ENCODE measurements around the gene SMG7.

DNA sequence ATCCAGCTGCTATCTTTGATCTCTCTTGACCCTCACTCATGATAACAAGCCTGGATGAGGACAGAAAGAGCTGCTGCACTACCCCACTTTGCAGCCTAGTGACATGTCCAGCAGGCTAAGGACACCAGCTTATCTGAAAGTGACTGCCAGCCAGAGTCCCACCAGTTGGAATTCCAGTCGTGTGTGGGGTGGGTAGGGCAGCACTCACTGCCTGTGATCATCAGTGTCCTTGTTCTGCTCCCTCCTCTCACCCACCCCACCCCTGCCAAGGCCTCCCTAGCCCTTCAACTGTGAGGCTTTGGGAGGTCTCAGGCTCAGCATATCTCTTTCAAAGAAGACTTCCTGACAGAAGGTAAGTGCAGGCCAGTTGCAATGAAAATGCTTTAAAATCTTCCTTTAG, 38.6 kb upstream of the SMG7 start:
- TF ChIP-seq TARDBP (IDR thresholded peaks at IDR 0.05; ENCODE audit: borderline replicate concordance) (no peak), TAF1 (IDR thresholded peaks at IDR 0.05; ENCODE audit: borderline replicate concordance, low read depth, low read length) (no peak), SMAD1 (IDR thresholded peaks at IDR 0.05; ENCODE audit: low read depth, partially characterized antibody) (no peak), YY1 (IDR thresholded peaks at IDR 0.05; ENCODE audit: low read depth, low read length) (no peak), POLR2AphosphoS5 (IDR thresholded peaks at IDR 0.05; ENCODE audit: low read length) (no peak), ZNF274 (IDR thresholded peaks at IDR 0.05; ENCODE audit: insufficient read depth, insufficient read length) (no peak), CREB1 (IDR thresholded peaks at IDR 0.05; ENCODE audit: low read depth) (no peak), SMC3 (IDR thresholded peaks at IDR 0.05; ENCODE audit: borderline replicate concordance, low read length) (no peak), MTA3 (IDR thresholded peaks at IDR 0.05; ENCODE audit: borderline replicate concordance, low read length) (no peak), KDM1A (IDR thresholded peaks at IDR 0.05; ENCODE audit: borderline replicate concordance) (no peak), RELA (IDR thresholded peaks at IDR 0.05; ENCODE audit: borderline replicate concordance, partially characterized antibody) (no peak)
- TF ChIP-seq, protein P1, sequence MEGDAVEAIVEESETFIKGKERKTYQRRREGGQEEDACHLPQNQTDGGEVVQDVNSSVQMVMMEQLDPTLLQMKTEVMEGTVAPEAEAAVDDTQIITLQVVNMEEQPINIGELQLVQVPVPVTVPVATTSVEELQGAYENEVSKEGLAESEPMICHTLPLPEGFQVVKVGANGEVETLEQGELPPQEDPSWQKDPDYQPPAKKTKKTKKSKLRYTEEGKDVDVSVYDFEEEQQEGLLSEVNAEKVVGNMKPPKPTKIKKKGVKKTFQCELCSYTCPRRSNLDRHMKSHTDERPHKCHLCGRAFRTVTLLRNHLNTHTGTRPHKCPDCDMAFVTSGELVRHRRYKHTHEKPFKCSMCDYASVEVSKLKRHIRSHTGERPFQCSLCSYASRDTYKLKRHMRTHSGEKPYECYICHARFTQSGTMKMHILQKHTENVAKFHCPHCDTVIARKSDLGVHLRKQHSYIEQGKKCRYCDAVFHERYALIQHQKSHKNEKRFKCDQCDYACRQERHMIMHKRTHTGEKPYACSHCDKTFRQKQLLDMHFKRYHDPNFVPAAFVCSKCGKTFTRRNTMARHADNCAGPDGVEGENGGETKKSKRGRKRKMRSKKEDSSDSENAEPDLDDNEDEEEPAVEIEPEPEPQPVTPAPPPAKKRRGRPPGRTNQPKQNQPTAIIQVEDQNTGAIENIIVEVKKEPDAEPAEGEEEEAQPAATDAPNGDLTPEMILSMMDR (IDR thresholded peaks at IDR 0.05 in 2 of 3, conservative IDR thresholded peaks at IDR 0.05 in 1 of 3; ENCODE audit: control insufficient read depth in 2 of 3, extremely low read depth in 1 of 3, insufficient read depth in 1 of 3, low read depth in 3 of 3, low read length in 3 of 3), result no peak
- TF ChIP-seq, protein P2, sequence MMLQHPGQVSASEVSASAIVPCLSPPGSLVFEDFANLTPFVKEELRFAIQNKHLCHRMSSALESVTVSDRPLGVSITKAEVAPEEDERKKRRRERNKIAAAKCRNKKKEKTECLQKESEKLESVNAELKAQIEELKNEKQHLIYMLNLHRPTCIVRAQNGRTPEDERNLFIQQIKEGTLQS (IDR thresholded peaks at IDR 0.05; ENCODE audit: borderline replicate concordance, extremely low read depth, low read depth, low read length), result no peak
- TF ChIP-seq, protein P3, sequence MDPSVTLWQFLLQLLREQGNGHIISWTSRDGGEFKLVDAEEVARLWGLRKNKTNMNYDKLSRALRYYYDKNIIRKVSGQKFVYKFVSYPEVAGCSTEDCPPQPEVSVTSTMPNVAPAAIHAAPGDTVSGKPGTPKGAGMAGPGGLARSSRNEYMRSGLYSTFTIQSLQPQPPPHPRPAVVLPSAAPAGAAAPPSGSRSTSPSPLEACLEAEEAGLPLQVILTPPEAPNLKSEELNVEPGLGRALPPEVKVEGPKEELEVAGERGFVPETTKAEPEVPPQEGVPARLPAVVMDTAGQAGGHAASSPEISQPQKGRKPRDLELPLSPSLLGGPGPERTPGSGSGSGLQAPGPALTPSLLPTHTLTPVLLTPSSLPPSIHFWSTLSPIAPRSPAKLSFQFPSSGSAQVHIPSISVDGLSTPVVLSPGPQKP (IDR thresholded peaks at IDR 0.05; ENCODE audit: low read depth, low read length), result no peak

Data from GM12878 (cell line).